HL-60/S4 treated with phorbol 12-myristate 13-acetate at 8.2 ng/mL for 4 days and 3 days (cell line): ENCODE results near the gene TEX36.
"Not testable (repeated sequence)": the region's sequence is repeated elsewhere in the genome, so short reads cannot be mapped to it uniquely, and the experiment has no call there.

ENCODE experiments used
- in situ Hi-C: fragments of 300-500 bp; cut with MboI; formaldehyde crosslinking; loops from 2 replicates; pipeline ENCODE4 v1.15.0; 2022; ENCODE audit warnings: low sequenced_read_pairs

TEX36 gene

DNA sequence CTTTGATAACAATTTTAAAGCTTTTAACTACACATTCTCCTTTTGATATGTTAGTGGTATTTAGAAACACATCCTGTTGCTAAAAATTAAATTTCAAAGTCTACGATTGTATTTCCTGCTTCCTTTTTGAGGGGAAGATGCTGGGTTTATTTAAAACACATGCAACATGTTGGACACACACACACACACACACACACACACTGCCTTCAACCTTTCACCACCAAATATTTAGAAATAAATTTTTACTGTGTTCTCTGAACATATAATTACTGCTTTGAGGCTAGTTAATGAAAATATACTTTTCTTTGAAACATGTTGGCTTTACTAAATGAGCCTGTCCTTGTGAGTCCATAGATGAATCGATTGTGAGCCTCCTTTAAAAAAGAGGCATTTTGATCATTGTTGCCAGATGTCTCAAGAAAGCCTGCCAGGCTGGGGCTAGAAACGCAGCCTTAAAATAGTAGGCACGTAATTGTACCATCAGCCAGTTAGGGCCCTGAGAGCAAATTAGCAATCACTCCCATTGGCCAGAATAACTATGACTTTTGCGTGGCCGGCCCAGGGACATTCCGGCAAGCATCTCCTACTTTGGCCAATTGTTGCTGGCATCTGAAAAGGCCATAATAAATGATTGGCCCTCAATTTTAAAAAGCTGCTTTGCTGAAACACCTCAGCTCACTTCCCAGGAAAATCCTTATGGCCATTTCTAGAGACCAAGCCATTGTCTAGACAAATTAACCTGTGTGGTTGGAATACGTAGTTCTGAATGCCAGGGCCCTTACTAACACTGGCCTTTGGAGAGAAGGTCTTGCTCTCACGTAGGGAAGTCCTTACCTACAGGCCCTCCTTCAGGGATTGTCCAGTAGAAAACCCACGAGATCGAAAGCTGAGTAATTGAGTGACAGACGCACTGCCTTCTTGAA, 9.9 kb upstream of the TEX36 start:
- in situ Hi-C loops: no loop called here

- in situ Hi-C loops: no loop called here
Observed at GRCh38 chr10:125692196-125692595, 9.2 kb upstream of the TEX36 start.

GRCh38 chr10:125691160-125691981, 8.4 kb upstream of the TEX36 start:
- in situ Hi-C loops: no loop called here

GRCh38 chr10:125689955-125690569, 7.1 kb upstream of the TEX36 start:
- in situ Hi-C loops: no loop called here

- in situ Hi-C loops: no loop called here
Observed at GRCh38 chr10:125687507-125688185, 4.7 kb upstream of the TEX36 start.

DNA sequence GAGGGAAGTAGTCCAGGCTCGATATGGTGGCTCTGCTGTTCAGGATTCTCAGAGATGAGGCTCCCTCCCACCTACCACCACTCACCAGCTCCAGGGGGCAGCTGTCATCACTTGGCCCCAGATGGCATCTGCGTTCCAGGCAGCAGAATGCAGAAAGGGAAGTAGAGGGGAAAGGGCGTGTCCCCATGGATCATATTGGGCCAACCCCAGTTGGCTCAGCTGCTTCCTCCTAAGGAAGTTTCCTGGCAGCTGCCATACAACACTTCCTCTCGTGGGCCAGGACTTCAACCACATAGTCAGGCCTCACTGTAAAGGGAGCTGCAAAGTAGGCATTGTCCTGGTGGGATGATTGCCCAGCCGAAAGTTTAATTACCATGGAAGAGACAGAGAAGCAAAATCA, 1.6 kb upstream of the TEX36 start:
- in situ Hi-C loops: no loop called here

- in situ Hi-C loops: no loop called here
Observed at GRCh38 chr10:125683821-125684220, 858 bp upstream of the TEX36 start.

DNA sequence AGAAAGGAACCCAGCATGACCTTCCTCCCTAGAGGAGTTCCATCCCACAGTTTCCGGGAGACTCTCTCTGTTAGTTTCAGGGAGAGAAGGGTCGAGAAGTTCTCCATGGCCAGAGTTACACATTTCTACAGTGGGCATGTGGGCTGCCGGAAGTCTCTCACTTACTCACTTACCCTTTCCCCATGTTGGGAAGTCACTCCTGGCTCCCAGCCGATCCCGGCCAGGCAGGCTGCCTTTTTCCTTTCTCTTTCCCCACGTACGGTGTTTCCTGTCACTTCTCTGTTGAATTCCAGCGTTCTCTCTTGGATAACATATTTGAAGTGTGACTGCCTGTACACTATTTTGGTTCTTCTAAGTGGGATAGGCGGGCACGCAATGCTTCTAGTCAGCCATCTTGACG, 3.5 kb downstream of the TEX36 start:
- in situ Hi-C loops: no loop called here

DNA sequence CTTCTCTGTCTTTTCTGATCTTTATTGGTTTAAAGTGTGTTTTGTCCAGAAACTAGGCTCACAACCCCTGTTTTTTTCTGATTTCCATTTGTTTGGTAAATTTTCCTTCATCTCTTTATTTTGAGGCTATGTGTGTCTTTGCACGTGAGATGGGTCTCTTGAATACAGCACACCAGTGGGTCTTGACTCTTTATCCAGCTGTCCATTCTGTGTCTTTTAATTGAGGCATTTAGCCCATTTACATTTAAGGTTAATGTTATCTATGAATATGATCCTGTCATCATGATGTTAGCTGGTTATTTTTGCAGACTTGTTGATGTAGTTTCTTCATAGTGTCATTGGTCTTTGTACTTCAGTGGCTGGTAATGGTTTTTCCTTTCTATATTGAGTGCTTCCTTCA, 10.1 kb downstream of the TEX36 start:
- in situ Hi-C loops: no loop called here

DNA sequence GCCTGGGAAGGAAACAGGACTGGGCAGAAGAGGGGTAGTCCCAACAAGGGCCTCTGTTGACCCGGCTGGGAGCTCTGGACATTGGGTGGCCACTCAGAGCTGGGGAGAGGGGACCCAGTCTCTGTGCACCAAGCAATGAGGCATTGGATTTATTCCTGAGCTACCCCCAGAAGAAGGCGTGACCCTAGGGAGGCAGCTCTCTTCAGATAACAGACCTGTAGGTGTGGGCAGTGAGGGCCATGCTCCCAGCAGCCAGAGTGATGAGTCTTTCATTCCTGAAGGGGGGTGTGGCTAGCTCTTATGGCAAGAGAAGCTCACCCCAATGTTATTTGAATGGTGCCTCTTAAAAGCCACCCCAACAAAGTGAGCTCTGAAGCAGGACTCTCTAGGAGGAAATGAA, 20.4 kb downstream of the TEX36 start:
- in situ Hi-C loops: no loop called here

GRCh38 chr10:125661941-125662515, 20.9 kb downstream of the TEX36 start:
- in situ Hi-C loops: no loop called here

GRCh38 chr10:125661431-125661940, 21.5 kb downstream of the TEX36 start:
- in situ Hi-C loops: no loop called here

- in situ Hi-C loops: no loop called here
Observed at GRCh38 chr10:125659071-125659470, 23.9 kb downstream of the TEX36 start.

GRCh38 chr10:125656523-125656922, 26.4 kb downstream of the TEX36 start:
- in situ Hi-C loops: no loop called here

DNA sequence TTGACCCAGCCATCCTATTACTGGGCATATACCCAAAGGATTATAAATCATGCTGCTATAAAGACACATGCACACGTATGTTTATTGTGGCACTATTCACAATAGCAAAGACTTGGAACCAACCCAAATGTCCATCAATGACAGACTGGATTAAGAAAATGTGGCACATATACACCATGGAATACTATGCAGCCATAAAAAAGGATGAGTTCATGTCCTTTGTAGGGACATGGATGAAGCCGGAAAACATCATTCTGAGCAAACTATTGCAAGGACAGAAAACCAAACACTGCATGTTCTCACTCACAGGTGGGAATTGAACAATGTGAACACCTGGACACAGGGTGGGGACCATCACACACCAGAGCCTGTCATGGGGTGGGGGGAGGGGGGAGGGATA, 29.9 kb downstream of the TEX36 start:
- in situ Hi-C loops: not testable (repeated sequence)

DNA sequence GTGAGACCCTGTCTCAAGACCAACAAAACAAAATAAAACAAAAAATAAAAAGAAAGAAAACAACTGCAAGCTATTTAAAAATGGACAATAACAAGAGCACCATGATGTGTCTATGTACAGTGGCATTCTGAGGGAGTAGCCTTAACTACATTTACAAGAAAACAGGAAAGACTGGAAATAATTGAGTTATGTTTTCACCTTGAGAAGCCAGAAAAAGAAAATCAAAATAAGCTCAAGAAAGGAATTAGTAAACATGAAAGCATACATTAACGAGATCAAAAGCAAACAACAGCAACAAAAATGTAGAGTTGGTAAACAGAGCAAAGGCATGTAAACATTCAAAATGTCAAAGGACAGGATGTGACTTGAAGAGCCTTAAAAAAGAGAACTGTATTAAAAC, 36.7 kb downstream of the TEX36 start:
- in situ Hi-C loops: no loop called here

GRCh38 chr10:125641398-125641797, 41.6 kb downstream of the TEX36 start:
- in situ Hi-C loops: no loop called here

DNA sequence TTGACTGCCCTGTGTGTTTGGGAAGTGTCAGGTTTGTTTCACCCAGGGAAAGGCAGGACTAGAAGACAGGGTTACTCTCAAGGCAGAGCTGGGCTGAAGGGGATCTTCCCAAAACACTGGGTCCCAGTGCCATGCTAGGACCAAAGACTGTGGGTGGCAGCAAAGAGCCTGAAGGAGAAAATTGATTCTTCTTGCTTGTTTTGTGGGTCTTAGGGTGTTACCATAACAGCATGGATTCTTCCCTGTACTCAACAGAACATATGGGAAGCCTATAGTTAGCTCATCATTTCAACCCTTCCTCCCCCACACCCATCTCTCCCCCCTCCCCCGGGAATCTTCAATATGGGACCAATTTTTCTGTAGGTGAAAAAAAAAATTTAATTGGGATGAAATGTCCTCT, 42.3 kb downstream of the TEX36 start:
- in situ Hi-C loops: no loop called here

- in situ Hi-C loops: no loop called here
Observed at GRCh38 chr10:125639846-125640245, 43.1 kb downstream of the TEX36 start.

GRCh38 chr10:125638555-125638954, 44.4 kb downstream of the TEX36 start:
- in situ Hi-C loops: no loop called here
